ENCODE results near the gene PLD4.
"Not testable (repeated sequence)": the region's sequence is repeated elsewhere in the genome, so short reads cannot be mapped to it uniquely, and the experiment has no call there.

The PLD4 gene

DNA sequence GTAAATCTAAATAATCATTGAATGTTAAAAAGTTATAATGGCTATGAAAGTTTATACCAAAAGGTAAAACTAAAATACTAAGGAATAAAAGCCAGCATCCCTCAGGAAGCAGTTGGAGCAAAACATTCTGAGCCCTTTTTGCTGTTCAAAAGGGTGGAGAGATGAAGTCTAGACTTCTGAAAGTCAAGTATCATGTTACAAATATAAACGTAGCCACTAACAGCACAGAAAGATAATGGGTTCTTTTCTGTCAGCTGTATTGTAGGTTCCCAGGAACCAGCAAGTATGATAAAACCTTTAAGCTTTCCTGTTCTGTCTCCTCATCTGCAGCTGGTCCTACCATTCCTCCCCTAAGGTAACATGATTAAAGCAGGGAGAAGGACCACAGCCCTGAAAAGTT is 16.4 kb upstream of the PLD4 start:
- Histone ChIP-seq H3K36me3 (ENCODE audit: control insufficient read depth, insufficient read depth, low read length) (no peaks in the 10 kb centered on the region), H3K27me3 (ENCODE audit: control insufficient read depth, insufficient read depth, low read length) (peaks cover 61% of the 10 kb centered on the region), H3K9me3 (ENCODE audit: control insufficient read depth, insufficient read depth, low read depth, low read length) (peaks cover 23% of the 10 kb centered on the region), H3K4me1 (ENCODE audit: control insufficient read depth, insufficient read depth, low read length) (no peaks in the 10 kb centered on the region), H3K27ac (ENCODE audit: low read depth, low read length) (no peak overlapping the region), H3K9ac (ENCODE audit: low read length) (no peak overlapping the region), H3K4me3 (ENCODE audit: low read depth, low read length) (no peak overlapping the region)

DNA sequence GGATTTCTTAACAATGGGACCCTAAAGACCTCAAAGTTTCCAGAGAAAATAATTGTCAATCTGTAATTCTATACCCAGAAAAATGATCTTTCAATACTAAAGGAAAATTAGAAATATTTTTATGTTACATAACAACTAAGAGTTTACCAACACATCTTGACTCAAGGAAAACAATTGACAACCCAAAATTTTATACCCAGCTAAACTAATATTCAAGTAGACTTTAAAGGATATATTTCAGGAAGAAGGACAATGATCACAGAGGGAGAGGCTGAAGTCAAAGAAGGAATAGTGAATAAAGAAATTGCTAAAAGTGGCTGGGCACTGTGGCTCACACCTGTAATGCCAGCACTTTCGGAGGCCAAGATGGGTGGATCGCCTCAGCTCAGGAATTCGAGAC is 12.6 kb upstream of the PLD4 start:
- no peak overlapping the region for H3K4me3 ChIP-seq (ENCODE audit: low read depth, low read length)
- no peak overlapping the region for H3K9ac ChIP-seq (ENCODE audit: low read length)
- no peak overlapping the region for H3K27ac ChIP-seq (ENCODE audit: low read depth, low read length)
- peaks cover 29% of the 10 kb centered on the region for H3K27me3 ChIP-seq (ENCODE audit: control insufficient read depth, insufficient read depth, low read length)
- H3K9me3 ChIP-seq (ENCODE audit: control insufficient read depth, insufficient read depth, low read depth, low read length), result peaks cover 15% of the 10 kb centered on the region
- H3K36me3 ChIP-seq (ENCODE audit: control insufficient read depth, insufficient read depth, low read length), result no peaks in the 10 kb centered on the region
- no peaks in the 10 kb centered on the region for H3K4me1 ChIP-seq (ENCODE audit: control insufficient read depth, insufficient read depth, low read length)

DNA sequence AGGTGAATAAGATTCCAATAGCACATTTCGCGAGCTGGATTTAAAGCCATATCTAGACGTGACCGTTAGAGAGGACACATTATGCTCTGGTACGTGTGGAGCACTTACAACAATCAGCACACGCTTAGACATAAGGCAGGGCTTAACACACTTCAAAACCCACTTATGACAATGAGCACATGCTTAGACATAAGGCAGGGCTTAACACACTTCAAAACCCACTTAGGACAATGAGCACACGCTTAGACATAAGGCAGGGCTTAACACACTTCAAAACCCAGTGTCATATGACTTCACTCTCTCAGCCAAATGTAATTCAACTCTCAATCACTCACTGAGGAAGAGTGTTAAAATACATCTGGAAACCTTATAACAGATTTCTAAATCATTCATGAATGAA is 11.2 kb upstream of the PLD4 start:
- Histone ChIP-seq H3K4me1 (ENCODE audit: control insufficient read depth, insufficient read depth, low read length) (no peaks in the 10 kb centered on the region), H3K36me3 (ENCODE audit: control insufficient read depth, insufficient read depth, low read length) (no peaks in the 10 kb centered on the region), H3K4me3 (ENCODE audit: low read depth, low read length) (no peak overlapping the region), H3K9me3 (ENCODE audit: control insufficient read depth, insufficient read depth, low read depth, low read length) (peaks cover 14% of the 10 kb centered on the region; the same call in 1 of the 2 replicates), H3K27me3 (ENCODE audit: control insufficient read depth, insufficient read depth, low read length) (peaks cover 15% of the 10 kb centered on the region), H3K27ac (ENCODE audit: low read depth, low read length) (no peak overlapping the region), H3K9ac (ENCODE audit: low read length) (no peak overlapping the region)

DNA sequence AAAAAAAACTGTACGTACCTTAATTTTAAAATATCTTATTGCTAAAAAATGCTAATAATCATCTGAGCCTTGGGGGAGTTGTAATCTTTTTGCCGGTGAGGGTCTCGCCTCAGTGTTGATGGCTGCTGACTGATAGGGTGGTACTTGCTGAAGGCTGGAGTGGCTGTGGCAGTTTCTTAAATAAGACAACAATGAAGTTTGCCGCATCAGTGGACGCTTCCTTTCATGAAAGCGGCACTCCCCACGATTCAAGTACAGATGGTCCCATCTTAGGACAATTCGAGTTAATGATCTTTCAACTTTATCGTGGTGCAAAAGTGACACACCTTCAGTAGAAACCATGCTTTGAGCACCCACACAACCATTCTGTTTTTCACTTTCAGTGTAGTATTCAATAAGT is 7.6 kb upstream of the PLD4 start:
- H3K4me1 ChIP-seq (ENCODE audit: control insufficient read depth, insufficient read depth, low read length), result no peaks in the 10 kb centered on the region
- H3K4me3 ChIP-seq (ENCODE audit: low read depth, low read length), result no peak overlapping the region
- peaks cover 5% of the 10 kb centered on the region; the same call in 1 of the 2 replicates for H3K27me3 ChIP-seq (ENCODE audit: control insufficient read depth, insufficient read depth, low read length)
- H3K9me3 ChIP-seq (ENCODE audit: control insufficient read depth, insufficient read depth, low read depth, low read length), result peaks cover 2% of the 10 kb centered on the region; the same call in 1 of the 2 replicates
- H3K27ac ChIP-seq (ENCODE audit: low read depth, low read length), result no peak overlapping the region
- H3K9ac ChIP-seq (ENCODE audit: low read length), result no peak overlapping the region
- H3K36me3 ChIP-seq (ENCODE audit: control insufficient read depth, insufficient read depth, low read length), result no peaks in the 10 kb centered on the region

DNA sequence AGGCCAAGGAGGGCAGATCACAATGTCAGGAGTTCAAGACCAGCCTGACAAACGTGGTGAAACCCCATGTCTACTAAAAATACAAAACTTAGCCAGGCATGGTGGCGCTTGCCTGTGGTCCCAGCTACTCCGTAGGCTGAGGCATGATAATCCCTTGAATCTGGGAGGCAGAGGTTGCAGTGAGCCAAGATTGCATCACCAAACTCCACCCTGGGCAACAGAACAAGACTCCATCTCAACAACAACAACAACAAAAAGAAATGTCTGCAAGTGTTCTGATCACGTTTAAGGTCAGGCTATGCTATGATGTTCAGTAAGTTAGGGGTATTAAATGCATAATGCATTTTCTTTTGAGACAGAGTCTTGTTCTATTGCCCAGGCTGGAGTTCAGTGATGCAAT is 6.7 kb upstream of the PLD4 start:
- H3K36me3 ChIP-seq (ENCODE audit: control insufficient read depth, insufficient read depth, low read length), result no peaks in the 10 kb centered on the region
- H3K27me3 ChIP-seq (ENCODE audit: control insufficient read depth, insufficient read depth, low read length), result peaks cover 5% of the 10 kb centered on the region; the same call in 1 of the 2 replicates
- H3K9ac ChIP-seq (ENCODE audit: low read length), result no peak overlapping the region
- H3K9me3 ChIP-seq (ENCODE audit: control insufficient read depth, insufficient read depth, low read depth, low read length), result no peaks in the 10 kb centered on the region
- no peak overlapping the region for H3K27ac ChIP-seq (ENCODE audit: low read depth, low read length)
- H3K4me1 ChIP-seq (ENCODE audit: control insufficient read depth, insufficient read depth, low read length), result no peaks in the 10 kb centered on the region
- H3K4me3 ChIP-seq (ENCODE audit: low read depth, low read length), result no peak overlapping the region

DNA sequence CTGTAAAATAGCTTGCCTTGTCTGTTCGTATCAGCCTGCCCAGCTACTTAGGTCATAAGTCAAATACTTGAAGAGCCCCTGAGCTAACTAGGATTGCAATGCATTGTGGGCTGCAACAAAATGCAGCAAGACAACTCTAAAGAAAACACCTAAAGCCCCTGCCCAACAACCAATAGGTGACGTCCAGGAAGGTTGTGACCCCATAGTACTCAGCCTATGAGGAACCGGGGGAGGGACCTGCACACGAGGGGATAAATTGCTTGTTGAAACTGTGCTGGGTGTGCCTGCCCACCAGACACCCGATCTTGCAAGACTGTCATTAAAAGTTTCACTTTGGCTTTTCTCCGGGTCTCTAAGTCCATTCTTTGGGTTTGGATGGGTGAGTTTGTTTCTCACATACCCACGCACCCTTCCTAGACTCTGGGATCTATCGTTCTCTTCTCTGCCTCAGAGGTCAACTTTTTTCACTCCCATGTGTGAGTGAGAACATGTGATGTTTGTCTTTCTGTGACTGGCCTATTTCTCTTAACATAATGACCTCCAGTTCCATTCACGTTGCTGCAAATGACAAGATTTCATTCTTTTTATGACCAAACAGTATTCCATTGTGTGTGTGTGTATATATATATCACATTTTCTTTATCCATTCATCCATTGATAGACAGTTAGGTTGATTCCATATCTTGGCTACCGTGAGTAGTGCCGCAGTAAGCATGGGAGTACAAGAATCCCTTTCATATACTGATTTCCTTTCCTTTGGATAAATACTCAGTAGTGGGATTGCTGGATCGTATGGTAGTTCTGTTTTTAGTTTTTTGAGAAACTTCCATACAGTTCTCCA is 5.3 kb upstream of the PLD4 start:
- not testable (repeated sequence) for H3K27ac ChIP-seq (ENCODE audit: low read depth, low read length); H3K4me3 ChIP-seq (ENCODE audit: low read depth, low read length); H3K27me3 ChIP-seq (ENCODE audit: control insufficient read depth, insufficient read depth, low read length); H3K9ac ChIP-seq (ENCODE audit: low read length); H3K9me3 ChIP-seq (ENCODE audit: control insufficient read depth, insufficient read depth, low read depth, low read length); H3K4me1 ChIP-seq (ENCODE audit: control insufficient read depth, insufficient read depth, low read length); H3K36me3 ChIP-seq (ENCODE audit: control insufficient read depth, insufficient read depth, low read length)

DNA sequence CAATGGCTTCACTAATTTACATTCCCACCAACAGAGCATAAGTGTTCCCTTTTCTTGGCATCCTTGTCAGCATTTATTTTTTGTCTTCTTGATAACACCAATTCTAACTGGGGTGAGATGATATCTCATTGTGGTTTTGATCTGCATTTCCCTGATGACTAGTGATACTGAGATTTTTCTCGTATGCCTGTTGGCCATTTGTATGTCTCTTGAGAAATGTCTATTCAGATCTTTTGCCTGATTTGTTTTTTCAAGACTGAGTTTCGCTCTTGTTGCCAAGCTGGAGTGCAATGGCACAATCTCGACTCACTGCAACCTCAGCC is 4.7 kb upstream of the PLD4 start:
- no peak overlapping the region for H3K9ac ChIP-seq (ENCODE audit: low read length)
- peaks cover 4% of the 10 kb centered on the region; the same call in 1 of the 2 replicates for H3K27me3 ChIP-seq (ENCODE audit: control insufficient read depth, insufficient read depth, low read length)
- H3K36me3 ChIP-seq (ENCODE audit: control insufficient read depth, insufficient read depth, low read length), result no peaks in the 10 kb centered on the region
- H3K9me3 ChIP-seq (ENCODE audit: control insufficient read depth, insufficient read depth, low read depth, low read length), result peaks cover 7% of the 10 kb centered on the region; the same call in 1 of the 2 replicates
- no peak overlapping the region for H3K4me3 ChIP-seq (ENCODE audit: low read depth, low read length)
- no peak overlapping the region for H3K27ac ChIP-seq (ENCODE audit: low read depth, low read length)
- H3K4me1 ChIP-seq (ENCODE audit: control insufficient read depth, insufficient read depth, low read length), result no peaks in the 10 kb centered on the region

DNA sequence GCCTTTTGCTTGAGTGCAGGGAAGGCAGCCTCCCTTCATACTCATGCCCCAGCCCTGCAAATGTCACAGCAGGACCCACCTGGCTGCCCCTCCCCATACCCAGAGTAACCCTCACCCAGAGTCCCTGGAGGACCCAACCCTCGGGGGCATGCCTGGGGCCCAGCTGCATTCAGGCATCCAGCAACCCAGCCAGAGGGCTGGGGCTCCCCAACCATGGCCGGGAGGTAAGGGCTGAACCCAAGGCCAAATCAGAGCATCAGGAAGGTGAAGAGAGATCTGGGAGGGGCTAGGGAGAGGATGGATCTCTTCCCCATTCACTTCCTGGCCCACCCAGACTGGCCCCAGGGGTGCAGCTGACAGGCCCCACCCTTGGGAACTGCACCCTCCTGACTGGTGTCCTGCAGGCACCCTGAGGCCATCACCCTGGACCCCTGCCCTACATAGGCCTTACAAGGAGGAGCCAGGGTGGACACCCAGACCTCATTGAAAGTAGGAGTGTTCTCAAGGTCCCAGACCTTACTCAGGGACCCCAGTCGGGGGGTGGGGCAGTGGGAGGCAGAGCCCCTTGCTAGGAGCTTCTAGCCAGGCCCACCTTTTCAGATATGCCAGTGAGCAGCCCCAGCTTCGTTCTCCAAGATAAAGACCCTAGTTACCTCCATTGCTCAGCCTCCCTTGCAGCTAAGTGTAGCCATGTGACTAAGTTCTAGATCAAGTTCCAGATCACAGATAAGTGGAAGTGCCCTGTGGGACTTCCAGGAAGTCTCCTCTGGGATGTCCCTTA is 849 bp upstream of the PLD4 start:
- Histone ChIP-seq H3K27ac (ENCODE audit: low read depth, low read length) (no peak overlapping the region), H3K9ac (ENCODE audit: low read length) (no peak overlapping the region), H3K27me3 (ENCODE audit: control insufficient read depth, insufficient read depth, low read length) (peaks cover 5% of the 10 kb centered on the region; the same call in 1 of the 2 replicates), H3K4me3 (ENCODE audit: low read depth, low read length) (no peak overlapping the region), H3K36me3 (ENCODE audit: control insufficient read depth, insufficient read depth, low read length) (no peaks in the 10 kb centered on the region), H3K9me3 (ENCODE audit: control insufficient read depth, insufficient read depth, low read depth, low read length) (peaks cover 7% of the 10 kb centered on the region; the same call in 1 of the 2 replicates), H3K4me1 (ENCODE audit: control insufficient read depth, insufficient read depth, low read length) (peaks cover 5% of the 10 kb centered on the region; the same call in 1 of the 2 replicates)

DNA sequence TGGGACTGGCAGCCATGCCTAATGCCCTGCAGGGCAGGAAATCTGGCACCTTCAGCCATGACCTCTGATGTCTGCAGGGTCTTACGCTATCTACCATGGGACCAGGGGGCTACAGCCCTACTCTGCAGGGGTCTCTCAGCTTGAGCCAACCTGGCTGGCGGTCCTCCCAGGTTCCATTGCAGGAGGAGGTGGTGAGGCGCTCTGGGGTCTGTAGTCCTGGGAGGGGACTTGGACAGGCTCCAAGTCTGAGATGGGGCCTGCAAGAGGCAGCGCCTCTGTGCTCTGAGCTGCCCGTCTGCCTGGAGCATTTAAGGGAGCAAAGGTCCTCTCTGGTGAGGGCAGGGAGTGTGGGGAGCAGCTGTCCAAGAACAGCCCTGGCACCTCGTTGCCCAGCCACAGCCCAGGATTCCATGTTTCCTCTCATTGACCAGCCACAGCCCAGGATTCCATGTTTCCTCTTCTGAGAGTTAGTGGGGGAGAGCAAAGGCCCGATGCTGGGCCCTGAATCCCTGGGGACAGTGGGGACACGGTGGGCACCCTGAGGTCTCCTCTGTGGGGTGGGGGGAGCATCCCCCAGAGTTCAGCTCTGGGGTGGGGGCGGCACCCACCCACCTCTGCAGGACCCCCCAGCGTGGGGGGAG is 655 bp downstream of the PLD4 start:
- peaks cover 7% of the 10 kb centered on the region; the same call in 1 of the 2 replicates for H3K9me3 ChIP-seq (ENCODE audit: control insufficient read depth, insufficient read depth, low read depth, low read length)
- H3K27me3 ChIP-seq (ENCODE audit: control insufficient read depth, insufficient read depth, low read length), result peaks cover 20% of the 10 kb centered on the region
- H3K27ac ChIP-seq (ENCODE audit: low read depth, low read length), result no peak overlapping the region
- H3K36me3 ChIP-seq (ENCODE audit: control insufficient read depth, insufficient read depth, low read length), result no peaks in the 10 kb centered on the region
- H3K4me3 ChIP-seq (ENCODE audit: low read depth, low read length), result no peak overlapping the region
- peaks cover 5% of the 10 kb centered on the region; the same call in 1 of the 2 replicates for H3K4me1 ChIP-seq (ENCODE audit: control insufficient read depth, insufficient read depth, low read length)
- H3K9ac ChIP-seq (ENCODE audit: low read length), result no peak overlapping the region

DNA sequence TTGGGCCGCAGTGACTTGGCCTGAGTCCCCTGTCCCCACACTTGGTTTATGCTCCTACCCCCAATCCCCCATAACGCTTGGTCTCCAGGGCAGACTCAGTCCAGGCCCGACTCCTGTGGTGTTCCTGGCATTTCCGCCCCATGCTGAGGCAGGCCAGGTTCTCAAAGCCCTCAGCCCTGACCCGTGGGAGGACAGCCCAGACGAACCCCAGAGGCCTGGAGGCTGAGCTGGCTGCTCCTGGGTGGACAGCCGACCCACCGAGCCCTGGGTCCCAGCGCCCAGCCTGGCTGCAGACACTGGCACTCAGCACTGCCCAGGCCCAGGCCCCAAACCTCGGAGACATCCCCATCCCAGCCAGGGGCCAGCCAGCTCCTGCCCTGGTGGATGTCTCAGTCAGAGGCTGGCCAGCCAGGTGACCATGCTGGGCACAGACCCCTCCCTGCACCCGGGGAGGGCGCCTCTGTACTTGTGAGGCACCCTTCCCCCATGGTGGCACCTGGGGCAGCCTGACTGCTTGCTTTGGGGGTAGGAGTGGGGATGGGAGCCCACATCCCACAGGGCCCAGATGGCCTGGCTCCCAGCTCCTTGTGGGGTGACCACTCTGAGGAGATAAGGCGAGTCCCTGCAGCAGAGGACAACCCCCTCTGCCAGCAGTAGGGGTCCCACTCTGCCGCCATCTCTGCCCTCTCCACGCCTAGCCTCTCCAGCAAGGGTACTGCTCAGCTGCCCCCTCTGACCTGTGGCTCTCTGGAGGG is 1.4 kb downstream of the PLD4 start:
- H3K27me3 ChIP-seq (ENCODE audit: control insufficient read depth, insufficient read depth, low read length), result peaks cover 27% of the 10 kb centered on the region
- no peak overlapping the region for H3K9ac ChIP-seq (ENCODE audit: low read length)
- H3K4me1 ChIP-seq (ENCODE audit: control insufficient read depth, insufficient read depth, low read length), result peaks cover 5% of the 10 kb centered on the region; the same call in 1 of the 2 replicates
- H3K9me3 ChIP-seq (ENCODE audit: control insufficient read depth, insufficient read depth, low read depth, low read length), result peaks cover 7% of the 10 kb centered on the region; the same call in 1 of the 2 replicates
- H3K27ac ChIP-seq (ENCODE audit: low read depth, low read length), result no peak overlapping the region
- H3K4me3 ChIP-seq (ENCODE audit: low read depth, low read length), result no peak overlapping the region
- H3K36me3 ChIP-seq (ENCODE audit: control insufficient read depth, insufficient read depth, low read length), result no peaks in the 10 kb centered on the region
